Measurements from ENCODE around the gene OR1F1.

GRCh38 chr16:3140603-3141427, 47.2 kb upstream of the OR1F1 start:
- TF ChIP-seq CTCF (IDR thresholded peaks at IDR 0.05), result no peak
- TF ChIP-seq POLR2A (IDR thresholded peaks at IDR 0.05), result no peak

All from uterus (tissue), 2 donors.